Activated CD8-positive, alpha-beta memory T cell treated with anti-CD3 and anti-CD28 coated beads for 4 hours (primary cell): ENCODE data around the gene BAHCC1.

Experiments used
- DNase-seq, 2 donors: peaks; one replicate each; pipeline ENCODE4 v3.0.0-alpha.2; 2020; ENCODE audit warnings: low read depth in 2 of 2

BAHCC1 gene

GRCh38 chr17:81493198-81494038, 98.2 kb downstream of the BAHCC1 start:
- no peak for DNase-seq

GRCh38 chr17:81494626-81495377, 99.5 kb downstream of the BAHCC1 start:
- no peak for DNase-seq

- DNase-seq: no peak
Observed at GRCh38 chr17:81498953-81499600, 103.8 kb downstream of the BAHCC1 start.

GRCh38 chr17:81499601-81499970, 104.3 kb downstream of the BAHCC1 start:
- DNase-seq: no peak

- no peak for DNase-seq
Observed at GRCh38 chr17:81500047-81500446, 104.8 kb downstream of the BAHCC1 start.

GRCh38 chr17:81502471-81503017, 107.3 kb downstream of the BAHCC1 start:
- no peak for DNase-seq

- DNase-seq: no peak
Observed at GRCh38 chr17:81503619-81504018, 108.4 kb downstream of the BAHCC1 start.

GRCh38 chr17:81508639-81509206, 113.5 kb downstream of the BAHCC1 start:
- DNase-seq: no peak

- DNase-seq: no peak
Observed at GRCh38 chr17:81509207-81509971, 114.1 kb downstream of the BAHCC1 start.

GRCh38 chr17:81509972-81510784, 114.9 kb downstream of the BAHCC1 start:
- no peak for DNase-seq

GRCh38 chr17:81510785-81511553, 115.7 kb downstream of the BAHCC1 start:
- no peak for DNase-seq

GRCh38 chr17:81511554-81511803, 116.2 kb downstream of the BAHCC1 start:
- DNase-seq: no peak

GRCh38 chr17:81511804-81512561, 116.7 kb downstream of the BAHCC1 start:
- peak in 1 of 2 donors; percentile 14 for DNase-seq

GRCh38 chr17:81512562-81513371, 117.5 kb downstream of the BAHCC1 start, which contains the start of gene ACTG1:
Gene ACTG1, minus strand, starts transcription at chr17:81512799. Its CDS starts 445 bp downstream, at chr17:81512354.
- peak; percentile 84 to 85 for DNase-seq

- DNase-seq: peak in 1 of 2 donors; percentile 44
Observed at GRCh38 chr17:81513372-81513752, 118.1 kb downstream of the BAHCC1 start.

GRCh38 chr17:81513753-81514488, 118.7 kb downstream of the BAHCC1 start:
- peak in 1 of 2 donors; percentile 12 for DNase-seq

GRCh38 chr17:81514489-81514738, 119.2 kb downstream of the BAHCC1 start:
- DNase-seq: no peak
